Activated CD8-positive, alpha-beta T cell treated with anti-CD3 and anti-CD28 coated beads, Interleukin-2, amount 10 ng/mL, durations not matched to agents 7 days and 5 days (primary cell): ENCODE data around the gene EXOC4. TPM values are rescaled to one million over a fixed set of nuclear protein-coding genes. Genes with fewer than 3 reads are reported as not detected.
"Not testable (repeated sequence)": the region's sequence is repeated elsewhere in the genome, so short reads cannot be mapped to it uniquely, and the experiment has no call there.

ENCODE experiments used
- ATAC-seq: fragments of 150-1000 bp; cut with Tn5 transposase; one replicate; pipeline ENCODE4 v1.10.0; 2021; ENCODE audit warnings: moderate library complexity
- CTCF ChIA-PET: fragments of 350-600 bp; sonication (Branson Sonifier 250); formaldehyde crosslinking; loops from one replicate; lab custom pipeline; 2021; ENCODE audit warnings: antibody characterized with exemption; lab: Charles Lee
- POLR2A ChIA-PET: fragments of 350-600 bp; sonication (Branson Sonifier 250); formaldehyde crosslinking; loops from one replicate; lab custom pipeline; 2021; ENCODE audit warnings: antibody characterized with exemption; lab: Charles Lee
- DNase-seq: peaks from one replicate; pipeline ENCODE4 v3.0.0-alpha.2; 2020
- H3K27ac Mint-ChIP-seq: one replicate; pipeline ENCODE4 v1.8.0; 2021; ENCODE audit warnings: mild to moderate bottlenecking, mixed read lengths
- H3K27me3 Mint-ChIP-seq: one replicate; pipeline ENCODE4 v1.8.0; 2021; ENCODE audit warnings: low read depth, mixed read lengths
- H3K36me3 Mint-ChIP-seq: one replicate; pipeline ENCODE4 v1.8.0; 2021; ENCODE audit warnings: low read depth, mixed read lengths
- H3K4me1 Mint-ChIP-seq: one replicate; pipeline ENCODE4 v1.8.0; 2021; ENCODE audit warnings: low read depth, mixed read lengths
- H3K4me3 Mint-ChIP-seq: one replicate; pipeline ENCODE4 v1.8.0; 2021; ENCODE audit warnings: mild to moderate bottlenecking, mixed read lengths
- H3K9me3 Mint-ChIP-seq: one replicate; pipeline ENCODE4 v1.8.0; 2022; ENCODE audit warnings: mixed read lengths; ENCODE audit not compliant: insufficient read depth
- total RNA-seq, 2 experiments: library from RNA; stranded (reverse); gene quantifications; one replicate each; pipeline ENCODE4 v1.2.3, GENCODE V29; 2021

Gene EXOC4
- total RNA-seq, 2 experiments from 2014 or later, result 68.2 to 75.1 TPM

DNA sequence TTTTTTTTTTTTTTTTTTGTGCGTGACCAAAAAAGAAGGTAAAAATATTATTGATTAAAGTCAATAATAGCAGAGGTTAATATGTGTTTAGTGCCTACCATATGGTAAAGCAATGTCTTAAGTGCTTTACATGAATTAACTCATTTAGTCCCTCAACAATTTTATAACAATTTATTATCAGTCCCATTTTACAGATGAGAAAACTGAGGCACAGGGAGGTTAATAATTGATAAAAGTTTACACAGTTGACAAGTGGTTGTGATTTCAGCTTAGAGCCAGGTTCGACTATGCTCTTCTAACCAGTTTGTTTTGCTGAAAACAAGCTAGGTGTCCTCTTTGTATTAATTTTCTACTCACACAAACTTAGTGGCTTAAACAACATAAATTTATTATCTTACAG lies 67.0 kb downstream of the EXOC4 start:
- Mint-ChIP-seq H3K36me3 (peaks cover 47% of the 10 kb centered on the region), H3K4me1 (no peaks in the 10 kb centered on the region), H3K4me3 (no peak overlapping the region), H3K27me3 (no peaks in the 10 kb centered on the region), H3K27ac (no peak overlapping the region), H3K9me3 (peaks cover 10% of the 10 kb centered on the region)
- POLR2A ChIA-PET, result no interaction called here
- ATAC-seq (no peak), DNase-seq (no peak)
- CTCF ChIA-PET, result no interaction called here

DNA sequence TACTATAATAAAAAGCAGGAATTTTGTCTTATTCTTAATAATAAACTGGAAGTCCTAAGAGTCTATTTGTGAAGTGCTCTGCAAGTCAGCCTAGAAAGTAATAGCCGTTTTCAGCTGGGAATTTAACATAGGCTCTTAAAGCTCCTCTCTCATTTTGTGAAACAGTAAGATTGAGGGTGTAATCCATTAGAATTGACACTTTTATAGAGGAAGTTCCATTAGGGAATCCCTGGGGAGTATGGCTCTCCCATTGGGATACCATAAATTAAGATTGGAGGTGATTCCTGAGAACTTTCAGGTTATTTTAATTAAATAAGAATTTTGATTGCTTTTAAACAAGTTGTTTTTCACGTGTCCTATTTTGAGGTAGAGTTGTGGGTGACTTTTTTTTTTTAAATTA lies 68.0 kb downstream of the EXOC4 start:
- H3K36me3 Mint-ChIP-seq, result peaks cover 52% of the 10 kb centered on the region
- CTCF ChIA-PET, result no interaction called here
- ATAC-seq (no peak), DNase-seq (no peak)
- peaks cover 10% of the 10 kb centered on the region for H3K9me3 Mint-ChIP-seq
- no peak overlapping the region for H3K4me3 Mint-ChIP-seq
- no peaks in the 10 kb centered on the region for H3K27me3 Mint-ChIP-seq
- no peaks in the 10 kb centered on the region for H3K4me1 Mint-ChIP-seq
- H3K27ac Mint-ChIP-seq, result no peak overlapping the region
- POLR2A ChIA-PET, result no interaction called here

DNA sequence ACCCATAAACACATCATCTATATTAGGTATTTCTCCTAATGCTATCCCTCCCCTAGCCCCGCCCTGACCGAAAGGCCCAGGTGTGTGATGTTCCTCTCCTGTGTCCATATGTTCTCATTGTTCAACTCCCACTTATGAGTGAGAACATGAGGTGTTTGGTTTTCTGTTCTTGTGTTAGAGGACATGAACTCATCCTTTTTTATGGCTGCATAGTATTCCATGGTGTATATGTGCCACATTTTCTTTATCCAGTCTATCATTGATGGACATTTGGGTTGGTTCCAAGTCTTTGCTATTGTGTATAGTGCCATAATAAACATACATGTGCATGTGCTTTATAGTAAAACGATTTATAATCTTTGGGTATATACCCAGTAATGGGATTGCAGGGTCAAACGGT lies 68.5 kb downstream of the EXOC4 start:
- H3K27me3 Mint-ChIP-seq, ATAC-seq, POLR2A ChIA-PET, DNase-seq, H3K27ac Mint-ChIP-seq, H3K4me1 Mint-ChIP-seq, H3K9me3 Mint-ChIP-seq, CTCF ChIA-PET, H3K4me3 Mint-ChIP-seq: not testable (repeated sequence)
- peaks cover 56% of the 10 kb centered on the region for H3K36me3 Mint-ChIP-seq

DNA sequence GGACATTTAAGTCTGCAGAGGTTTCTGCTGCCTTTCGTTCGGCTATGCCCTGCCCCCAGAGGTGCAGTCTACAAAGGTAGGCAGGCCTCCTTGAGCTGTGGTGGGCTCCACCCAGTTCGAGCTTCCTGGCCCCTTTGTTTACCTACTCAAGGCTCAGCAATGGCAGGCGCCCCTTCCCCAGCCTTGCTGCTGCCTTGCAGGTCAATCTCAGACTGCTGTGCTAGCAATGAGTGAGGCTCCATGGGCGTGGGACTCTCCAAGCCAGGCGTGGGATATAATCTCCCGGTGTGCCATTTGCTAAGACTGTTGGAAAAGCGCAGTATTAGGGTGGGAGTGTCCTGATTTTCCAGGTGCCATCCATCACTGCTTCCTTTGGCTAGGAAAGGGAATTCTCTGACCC lies 73.9 kb downstream of the EXOC4 start:
- CTCF ChIA-PET, H3K27me3 Mint-ChIP-seq, DNase-seq, H3K27ac Mint-ChIP-seq, POLR2A ChIA-PET, ATAC-seq, H3K9me3 Mint-ChIP-seq, H3K4me3 Mint-ChIP-seq, H3K4me1 Mint-ChIP-seq: not testable (repeated sequence)
- H3K36me3 Mint-ChIP-seq, result peaks cover 66% of the 10 kb centered on the region

DNA sequence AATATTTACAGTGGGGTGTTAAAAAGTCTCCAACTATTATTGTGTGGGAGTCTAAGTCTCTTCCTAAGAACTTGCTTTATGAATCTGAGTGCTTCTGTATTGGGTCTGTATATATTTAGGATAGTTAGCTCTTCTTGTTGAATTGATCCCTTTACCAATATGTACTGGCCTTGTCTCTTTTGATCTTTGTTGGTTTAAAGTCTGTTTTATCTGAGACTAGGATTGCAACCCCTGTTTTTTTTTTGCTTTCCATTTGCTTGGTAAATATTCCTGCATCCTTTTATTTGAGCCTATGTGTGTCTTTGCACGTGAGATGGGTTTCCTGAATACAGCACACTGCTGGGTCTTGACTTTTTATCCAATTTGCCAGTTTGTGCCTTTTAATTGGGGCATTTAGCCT lies 75.1 kb downstream of the EXOC4 start:
- not testable (repeated sequence) for H3K27ac Mint-ChIP-seq

DNA sequence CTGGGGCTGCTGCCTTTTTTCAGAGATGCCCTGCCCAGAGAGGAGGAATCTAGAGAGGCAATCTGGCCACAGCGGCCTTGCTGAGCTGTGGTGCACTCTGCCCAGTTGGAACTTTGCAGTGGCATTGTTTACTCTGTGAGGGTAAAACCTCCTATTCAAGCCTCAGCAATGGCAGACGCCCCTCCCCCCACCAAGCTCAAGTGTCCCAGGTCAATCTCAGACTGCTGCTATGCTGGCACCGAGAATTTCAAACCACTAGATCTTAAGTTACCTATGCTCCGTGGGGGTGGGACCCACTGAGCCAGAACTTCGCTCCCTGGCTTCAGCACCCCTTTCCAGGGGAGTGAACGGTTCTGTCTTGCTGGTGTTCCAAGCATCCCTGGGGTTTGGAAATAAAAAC lies 77.2 kb downstream of the EXOC4 start:
- Mint-ChIP-seq H3K4me3 (no peak overlapping the region), H3K36me3 (peaks cover 38% of the 10 kb centered on the region), H3K27me3 (no peaks in the 10 kb centered on the region), H3K27ac (no peak overlapping the region), H3K4me1 (no peaks in the 10 kb centered on the region), H3K9me3 (no peaks in the 10 kb centered on the region)
- POLR2A ChIA-PET, result no interaction called here
- ATAC-seq (no peak), DNase-seq (no peak)
- CTCF ChIA-PET, result no interaction called here

More for the DNA sequence above, 75.1 kb downstream of the EXOC4 start:
- H3K4me1 Mint-ChIP-seq, POLR2A ChIA-PET, CTCF ChIA-PET, H3K27me3 Mint-ChIP-seq, DNase-seq, ATAC-seq, H3K9me3 Mint-ChIP-seq, H3K4me3 Mint-ChIP-seq: not testable (repeated sequence)
- peaks cover 53% of the 10 kb centered on the region for H3K36me3 Mint-ChIP-seq

DNA sequence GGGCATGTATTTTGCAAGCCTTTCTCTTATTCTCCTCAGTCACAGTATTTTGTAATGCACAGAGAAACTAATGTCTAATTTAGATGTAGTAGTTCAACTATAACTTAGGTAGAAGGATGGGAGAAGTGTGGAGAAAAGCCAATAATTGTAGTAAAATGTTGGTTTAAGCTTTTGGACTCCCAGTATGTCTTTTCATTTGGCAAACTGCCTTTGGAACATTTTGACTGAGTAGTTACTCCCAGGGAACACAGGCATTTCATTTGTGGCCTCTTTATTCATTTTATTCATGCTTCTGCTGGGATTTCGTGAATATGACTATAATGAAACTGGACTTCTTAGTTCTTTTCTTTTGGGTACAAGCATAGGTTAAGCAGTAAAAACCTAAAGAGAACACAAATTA lies 79.0 kb downstream of the EXOC4 start:
- ATAC-seq (no peak), DNase-seq (no peak)
- ChIA-PET POLR2A (no interaction called here), CTCF (no interaction called here)
- no peaks in the 10 kb centered on the region for H3K27me3 Mint-ChIP-seq
- no peaks in the 10 kb centered on the region for H3K9me3 Mint-ChIP-seq
- no peak overlapping the region for H3K4me3 Mint-ChIP-seq
- H3K27ac Mint-ChIP-seq, result no peak overlapping the region
- H3K36me3 Mint-ChIP-seq, result peaks cover 33% of the 10 kb centered on the region
- H3K4me1 Mint-ChIP-seq, result no peaks in the 10 kb centered on the region

DNA sequence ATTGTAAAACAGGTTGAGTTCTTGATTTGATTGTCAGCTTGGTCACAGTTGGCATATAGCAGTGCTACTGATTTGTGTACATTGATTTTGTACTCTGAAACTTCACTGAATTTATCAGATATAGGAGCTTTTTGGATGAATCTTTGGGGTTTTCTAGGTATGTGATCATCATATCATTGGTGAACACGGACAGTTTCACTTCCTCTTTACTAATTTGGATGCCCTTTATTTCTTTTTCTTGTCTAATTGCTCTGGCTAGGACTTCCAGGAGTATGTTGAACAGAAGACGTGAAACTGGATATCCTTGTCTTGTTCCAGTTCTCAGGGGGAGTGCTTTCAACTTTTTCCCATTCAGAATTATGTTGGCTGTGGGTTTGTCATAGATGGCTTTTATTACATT lies 86.9 kb downstream of the EXOC4 start:
- H3K27me3 Mint-ChIP-seq, result no peaks in the 10 kb centered on the region
- H3K9me3 Mint-ChIP-seq, result peaks cover 39% of the 10 kb centered on the region
- CTCF ChIA-PET, result no interaction called here
- H3K27ac Mint-ChIP-seq, result no peak overlapping the region
- ATAC-seq (no peak), DNase-seq (no peak)
- H3K4me1 Mint-ChIP-seq, result no peaks in the 10 kb centered on the region
- H3K4me3 Mint-ChIP-seq, result no peak overlapping the region
- POLR2A ChIA-PET, result no interaction called here
- H3K36me3 Mint-ChIP-seq, result peaks cover 48% of the 10 kb centered on the region

DNA sequence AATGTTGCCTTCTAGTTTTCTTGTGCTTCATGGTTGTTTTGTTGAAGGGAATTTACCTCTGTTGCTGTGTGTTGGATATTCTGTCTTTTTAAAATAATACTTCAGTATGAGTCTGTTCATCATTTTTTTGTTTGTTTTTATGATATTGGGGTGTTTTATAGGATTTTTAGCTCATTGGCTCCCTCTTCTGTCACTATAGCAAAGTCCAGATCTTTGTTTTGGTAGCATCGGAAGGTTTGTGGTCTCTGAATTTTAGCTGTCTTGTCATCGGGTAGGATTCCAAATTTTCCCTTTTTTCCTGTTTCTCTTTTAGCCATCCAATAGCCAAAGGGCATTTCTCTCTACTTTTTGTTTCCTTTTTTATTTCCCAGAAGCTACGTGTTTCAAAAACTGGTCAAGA lies 91.4 kb downstream of the EXOC4 start:
- ChIA-PET POLR2A (no interaction called here), CTCF (interaction anchor here (0.8 to 1.2 kb wide), 4 partner anchors 9 to 27 kb away, joined by 3 read pairs; no protein-coding TSS in a partner anchor)
- Mint-ChIP-seq H3K4me3 (no peak overlapping the region), H3K9me3 (peaks cover 35% of the 10 kb centered on the region), H3K27ac (no peak overlapping the region), H3K36me3 (peaks cover 31% of the 10 kb centered on the region), H3K4me1 (no peaks in the 10 kb centered on the region), H3K27me3 (no peaks in the 10 kb centered on the region)
- DNase-seq (no peak), ATAC-seq (no peak)

DNA sequence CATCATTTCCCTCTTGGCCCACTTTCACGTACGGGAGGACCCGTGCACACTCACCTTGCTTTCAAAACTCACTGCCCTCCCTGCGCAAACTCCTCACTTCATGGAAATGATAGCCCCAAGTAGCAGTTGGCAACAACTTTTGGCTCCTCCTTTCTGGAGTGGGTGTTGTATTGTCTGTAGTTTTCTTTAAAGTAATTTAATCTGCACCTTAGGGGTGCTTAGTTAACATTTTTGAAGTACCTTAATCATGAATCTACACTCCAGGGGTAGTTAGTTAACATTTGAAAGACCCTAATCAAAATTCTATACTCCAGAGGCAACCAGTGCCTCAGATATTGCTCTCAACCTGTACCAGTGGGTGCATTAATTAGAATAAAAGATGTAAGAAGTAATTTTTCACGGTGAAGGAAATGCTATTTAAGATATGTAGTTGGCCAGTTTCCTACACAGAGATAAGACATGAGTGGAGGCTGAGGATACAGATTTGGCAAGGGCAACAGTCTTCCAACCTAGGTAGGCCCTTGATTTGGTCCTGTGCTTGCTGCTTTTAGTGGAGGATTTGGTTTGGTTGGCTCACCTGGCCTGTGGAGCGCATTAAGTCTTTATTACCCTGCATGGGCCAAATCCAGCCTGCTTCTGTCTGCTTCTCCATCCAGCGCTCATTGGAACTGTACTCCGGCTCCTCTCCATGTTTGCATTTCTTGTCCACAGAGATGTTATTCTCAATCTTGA lies 93.0 kb downstream of the EXOC4 start:
- Mint-ChIP-seq H3K4me3 (no peak overlapping the region), H3K4me1 (no peaks in the 10 kb centered on the region), H3K9me3 (peaks cover 29% of the 10 kb centered on the region), H3K36me3 (peaks cover 25% of the 10 kb centered on the region), H3K27ac (no peak overlapping the region), H3K27me3 (no peaks in the 10 kb centered on the region)
- DNase-seq (no peak), ATAC-seq (no peak)
- ChIA-PET CTCF (no interaction called here), POLR2A (no interaction called here)

DNA sequence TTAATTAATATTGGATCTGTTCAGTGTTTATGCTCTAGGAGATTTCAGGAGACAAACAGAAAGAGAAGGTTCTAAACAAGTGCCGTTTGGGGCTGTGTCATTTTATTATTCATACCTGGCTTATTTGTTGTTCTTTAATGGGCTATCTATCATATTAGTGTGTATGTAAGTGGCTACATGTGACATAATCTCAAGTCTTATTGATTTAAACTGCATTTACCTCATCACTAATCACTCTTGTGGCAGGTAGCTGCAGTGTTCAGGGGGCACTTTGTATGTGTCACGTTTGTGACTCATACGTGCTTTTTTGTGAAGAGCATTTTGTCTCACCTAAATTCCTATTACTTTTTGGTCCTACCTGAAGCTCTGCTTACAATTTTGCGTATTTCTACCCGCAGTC lies 95.4 kb downstream of the EXOC4 start:
- Mint-ChIP-seq H3K27ac (no peak overlapping the region), H3K9me3 (peaks cover 23% of the 10 kb centered on the region), H3K4me3 (no peak overlapping the region), H3K36me3 (peaks cover 16% of the 10 kb centered on the region), H3K27me3 (no peaks in the 10 kb centered on the region), H3K4me1 (no peaks in the 10 kb centered on the region)
- no peak for DNase-seq
- CTCF ChIA-PET, result no interaction called here
- POLR2A ChIA-PET, result no interaction called here
- no peak for ATAC-seq

DNA sequence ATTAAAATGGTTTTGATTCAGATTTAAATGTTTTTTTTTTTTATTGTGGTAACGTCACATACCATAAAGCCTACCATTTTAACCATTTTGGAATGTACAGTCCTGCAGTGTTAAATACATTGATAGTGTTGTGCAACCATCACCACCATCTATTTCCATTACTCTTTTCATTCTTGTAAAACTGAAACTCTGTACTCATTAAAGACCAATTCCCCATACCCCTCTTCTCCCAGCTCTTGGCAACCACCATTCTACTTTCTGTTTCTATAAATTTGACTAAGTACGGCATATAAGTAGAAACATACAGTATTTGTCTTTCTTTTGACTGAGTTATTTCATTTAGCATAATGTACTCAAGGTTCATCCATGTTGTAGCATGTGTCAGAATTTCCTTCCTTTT lies 96.2 kb downstream of the EXOC4 start:
- Mint-ChIP-seq H3K4me3 (no peak overlapping the region), H3K36me3 (peaks cover 18% of the 10 kb centered on the region), H3K4me1 (no peaks in the 10 kb centered on the region), H3K27me3 (no peaks in the 10 kb centered on the region), H3K27ac (no peak overlapping the region), H3K9me3 (peaks cover 23% of the 10 kb centered on the region)
- DNase-seq, result no peak
- no peak for ATAC-seq
- CTCF ChIA-PET, result no interaction called here
- POLR2A ChIA-PET, result no interaction called here

DNA sequence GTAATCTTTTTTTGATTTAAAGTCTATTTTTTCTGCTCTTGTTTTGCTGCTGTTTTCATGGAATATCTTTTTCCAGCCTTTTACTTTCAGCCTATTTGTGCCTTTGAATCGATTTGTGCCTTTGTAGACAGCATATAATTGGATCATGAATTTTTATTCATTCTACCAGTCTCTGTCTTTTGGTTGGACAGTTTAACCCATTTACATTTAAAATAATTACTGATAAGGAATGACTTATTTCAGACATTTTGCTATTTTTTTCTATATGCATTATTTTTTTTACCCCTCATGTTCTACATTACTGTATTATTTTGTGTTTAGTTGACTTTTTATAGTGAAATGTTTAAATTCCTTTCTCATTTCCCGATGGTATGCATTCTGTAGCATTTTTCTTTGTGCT lies 99.6 kb downstream of the EXOC4 start:
- H3K4me3 Mint-ChIP-seq, result no peak overlapping the region
- H3K36me3 Mint-ChIP-seq, result peaks cover 23% of the 10 kb centered on the region
- no peaks in the 10 kb centered on the region for H3K27me3 Mint-ChIP-seq
- DNase-seq (no peak), ATAC-seq (no peak)
- H3K27ac Mint-ChIP-seq, result no peak overlapping the region
- ChIA-PET POLR2A (no interaction called here), CTCF (no interaction called here)
- H3K4me1 Mint-ChIP-seq, result no peaks in the 10 kb centered on the region
- H3K9me3 Mint-ChIP-seq, result peaks cover 23% of the 10 kb centered on the region
